Activated T-cell treated with anti-CD3 and anti-CD28 coated beads for 1 hour (primary cell): ENCODE measurements around the gene CROCC.
A peak's percentile ranks its signal among the peaks of the same experiment; 100 is the strongest.

Experiments
- DNase-seq: peaks from one replicate; pipeline ENCODE4 v3.0.0-alpha.2; 2020; ENCODE audit warnings: low read depth

Gene CROCC

DNA sequence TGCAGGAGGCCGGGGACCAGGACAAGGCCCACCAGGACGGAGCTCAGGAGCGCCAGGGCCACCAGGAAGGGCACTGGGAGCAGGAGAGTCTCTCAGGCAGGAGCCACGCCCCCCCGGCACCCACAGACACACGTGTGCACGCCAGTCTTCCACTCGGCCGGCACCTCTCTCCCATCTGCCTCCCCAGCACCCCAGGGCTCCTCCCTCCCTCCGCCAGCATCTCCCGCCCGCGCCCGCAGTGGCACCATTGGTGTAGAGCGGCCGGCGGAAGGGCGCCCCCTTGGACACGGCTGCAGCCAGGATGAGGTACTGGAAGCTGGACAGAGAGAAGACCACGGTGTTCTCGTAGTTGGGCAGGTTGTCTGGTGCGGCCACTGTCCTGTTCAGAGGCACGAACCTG, 64.8 kb downstream of the CROCC start:
- DNase-seq, result no peak

DNA sequence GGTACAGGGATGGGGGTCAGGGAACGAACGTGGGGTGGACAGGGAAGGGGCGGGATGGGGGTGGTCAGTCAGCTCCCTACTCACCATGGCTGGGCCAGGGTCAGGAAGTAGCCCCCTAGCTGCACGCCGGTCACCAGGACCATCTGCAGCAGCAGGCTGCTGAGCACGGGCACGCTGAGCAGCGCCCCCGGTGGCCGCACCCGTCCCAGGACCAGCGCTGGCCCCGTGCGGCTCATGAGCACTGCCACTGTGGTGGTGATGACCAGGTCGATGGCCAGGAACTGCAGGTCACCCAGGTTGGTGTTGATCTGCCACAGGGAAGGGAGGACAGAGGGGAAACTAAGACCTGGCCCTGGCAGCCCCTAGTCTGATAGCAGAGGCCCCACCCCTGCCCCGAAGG, 65.2 kb downstream of the CROCC start:
- no peak for DNase-seq

DNA sequence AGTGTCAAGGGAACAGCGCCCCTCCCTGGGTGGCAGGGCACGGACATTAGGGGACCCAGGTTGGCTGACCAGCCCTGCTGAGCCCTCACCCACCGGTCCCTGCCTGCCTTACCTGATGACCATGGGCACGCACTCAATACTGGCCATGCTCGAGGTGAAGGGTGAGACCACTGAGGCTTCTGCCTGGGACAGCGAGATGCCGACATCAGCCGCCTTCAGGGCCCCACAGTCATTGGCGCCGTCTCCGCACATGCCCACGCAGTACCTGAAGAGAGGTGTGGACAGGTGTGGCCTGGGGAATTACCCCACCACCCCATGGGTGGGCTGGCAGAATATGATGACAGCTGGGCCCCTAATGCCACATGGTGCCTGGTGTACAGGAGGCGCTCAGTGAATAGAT, 66.5 kb downstream of the CROCC start:
- no peak for DNase-seq

DNA sequence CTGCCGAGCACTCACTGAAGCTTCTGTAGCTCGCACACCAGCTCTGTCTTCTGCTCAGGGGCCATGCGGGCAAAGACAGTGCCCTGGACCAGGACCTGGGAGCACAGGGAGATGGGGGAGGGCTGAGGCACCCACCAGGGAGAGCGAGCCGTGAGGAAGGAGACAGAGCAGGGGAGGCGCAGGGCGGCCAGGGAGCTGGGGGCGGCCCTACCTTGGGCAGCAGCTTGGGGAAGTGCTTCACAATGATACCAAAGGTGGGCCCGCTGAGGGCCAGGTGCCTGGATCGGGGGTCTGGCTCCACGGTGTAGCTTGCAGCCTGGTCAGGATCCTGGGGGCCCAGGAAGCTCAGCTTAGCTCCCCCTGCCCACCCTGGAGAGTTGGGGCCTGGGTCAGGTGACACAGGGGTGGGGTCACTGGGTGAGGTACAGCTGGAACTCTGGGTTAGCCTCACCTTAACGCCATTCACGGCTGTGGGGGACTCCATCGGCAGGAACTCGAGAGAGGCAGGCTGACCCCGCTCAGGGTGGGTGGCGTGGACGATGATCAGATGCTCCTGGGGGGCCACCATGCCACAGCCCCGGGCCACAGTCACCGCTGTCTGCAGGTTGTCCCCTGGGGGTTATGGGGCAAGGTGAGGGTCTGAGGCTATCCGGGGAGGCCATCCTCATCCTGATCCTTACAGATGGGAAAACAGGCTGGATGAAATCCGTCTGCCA, 68.1 kb downstream of the CROCC start:
- no peak for DNase-seq

DNA sequence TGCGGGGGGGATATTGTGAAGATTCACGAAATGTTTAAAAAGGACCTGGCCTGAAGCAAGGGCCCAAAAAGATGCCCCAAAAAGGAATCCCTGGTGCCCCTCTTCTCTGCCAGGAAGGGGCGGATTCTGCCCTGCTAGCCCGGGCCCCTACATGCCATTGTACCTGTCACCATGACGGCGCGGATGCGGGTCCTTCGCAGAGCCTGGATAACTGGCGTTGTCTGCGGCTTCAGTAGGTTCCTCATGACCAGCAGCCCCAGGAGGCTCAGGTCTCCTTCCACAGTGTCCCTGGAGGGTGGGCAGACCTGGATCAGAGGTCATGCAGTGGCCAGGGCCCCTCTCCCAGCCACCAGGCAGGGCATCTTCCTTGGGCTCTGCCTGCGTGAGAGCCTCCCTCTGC, 69.8 kb downstream of the CROCC start:
- no peak for DNase-seq

DNA sequence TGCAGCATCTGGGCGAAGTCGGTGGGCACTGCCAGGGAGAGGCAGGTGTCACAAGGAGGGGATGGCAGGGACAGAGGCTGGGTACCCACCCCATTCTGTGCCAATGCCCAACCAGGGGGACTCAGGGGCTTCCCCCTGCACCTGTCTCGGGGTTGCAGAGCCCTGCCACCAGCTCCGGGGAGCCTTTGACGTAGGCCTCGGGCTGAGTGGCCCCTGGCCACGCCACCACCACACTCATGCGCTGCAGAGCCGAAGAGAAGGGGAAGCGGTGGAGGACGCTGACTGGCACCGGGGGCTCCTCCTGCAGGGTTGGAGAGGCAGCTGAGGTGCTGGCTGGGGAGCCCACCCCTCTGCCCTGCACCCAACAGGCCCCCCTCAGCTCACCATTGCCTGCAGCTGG, 70.4 kb downstream of the CROCC start:
- DNase-seq, result no peak

DNA sequence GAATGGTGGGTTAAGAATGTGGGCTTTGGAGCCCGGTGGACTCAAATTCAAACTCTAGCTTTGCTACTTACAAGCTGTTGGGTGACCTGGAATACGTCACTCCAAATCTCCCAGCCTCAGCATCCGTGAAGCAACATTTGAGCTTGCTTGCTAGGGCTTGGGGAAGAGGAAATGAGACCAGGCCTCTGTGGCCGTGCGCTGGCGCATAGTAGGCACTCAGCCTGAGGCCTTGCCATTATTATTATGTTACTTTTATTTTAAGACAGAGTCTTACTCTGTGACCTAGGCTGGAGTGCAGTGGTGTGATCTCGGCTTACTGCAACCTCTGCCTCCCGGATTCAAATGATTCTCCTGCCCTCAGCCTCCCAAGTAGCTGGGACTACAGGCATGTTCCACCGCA, 70.9 kb downstream of the CROCC start:
- DNase-seq, result no peak

DNA sequence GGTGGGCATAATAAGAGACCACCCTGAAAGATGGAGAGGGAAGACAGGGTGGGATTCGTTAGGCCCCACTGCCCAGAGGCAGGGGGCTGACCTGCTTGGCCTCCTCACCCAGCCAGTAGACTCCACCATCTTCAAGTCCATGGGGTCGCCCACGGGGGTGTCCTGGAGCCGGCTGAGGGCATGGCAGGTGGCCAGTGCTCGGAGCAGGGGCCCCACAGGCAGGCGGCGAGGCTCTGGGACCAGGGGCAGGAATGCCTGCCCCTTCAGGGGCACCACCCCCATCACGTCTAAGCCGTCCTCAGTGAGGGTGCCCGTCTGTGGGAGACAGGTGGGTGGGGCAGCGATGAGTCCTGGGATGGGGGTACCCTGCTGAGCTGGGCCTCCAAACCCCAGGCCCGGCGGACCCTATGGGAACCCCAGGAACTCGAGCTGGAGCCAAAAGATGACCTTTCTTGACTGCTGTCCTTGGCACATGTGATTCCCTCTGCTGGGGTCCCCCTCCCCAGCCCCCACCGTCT, 71.8 kb downstream of the CROCC start:
- DNase-seq, result no peak

DNA sequence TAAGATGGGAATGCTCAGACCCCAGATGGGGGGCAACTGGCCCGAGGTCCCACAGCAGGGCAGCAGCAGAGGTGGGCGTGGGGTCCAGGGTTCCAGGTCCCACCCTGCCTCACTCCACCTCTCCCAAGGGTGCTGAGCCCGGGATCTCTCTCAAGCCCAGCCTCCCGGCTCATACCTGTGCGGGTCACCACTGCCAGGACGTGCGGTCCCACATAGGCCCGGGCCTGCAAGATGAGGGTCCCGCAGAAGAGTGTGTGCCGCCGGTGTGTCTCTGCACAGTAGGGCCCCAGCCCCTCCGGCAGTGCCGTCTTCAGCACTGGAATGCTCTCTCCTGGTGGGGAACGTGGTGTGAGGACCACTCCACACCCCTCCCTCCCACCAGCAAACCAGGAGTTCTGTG, 75.1 kb downstream of the CROCC start:
- DNase-seq, result no peak

DNA sequence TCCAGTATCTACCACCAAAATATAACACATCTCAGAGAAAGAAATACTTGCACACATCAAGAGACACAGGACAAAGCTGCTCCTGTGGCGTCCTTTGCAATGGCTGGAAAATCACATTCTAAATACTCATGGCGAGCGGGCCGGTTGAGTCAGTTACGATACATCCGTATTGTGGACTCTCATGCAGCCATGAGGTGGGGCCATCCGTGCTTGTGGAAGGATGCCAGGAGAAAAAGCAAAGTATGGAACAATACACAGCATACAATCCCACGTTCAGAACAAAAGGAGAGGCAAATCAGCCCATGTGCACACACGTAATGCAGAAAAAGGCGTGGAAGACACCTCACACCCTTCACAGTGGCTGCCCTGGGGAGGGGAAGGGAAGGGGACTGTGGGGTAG, 76.9 kb downstream of the CROCC start:
- DNase-seq, result no peak

DNA sequence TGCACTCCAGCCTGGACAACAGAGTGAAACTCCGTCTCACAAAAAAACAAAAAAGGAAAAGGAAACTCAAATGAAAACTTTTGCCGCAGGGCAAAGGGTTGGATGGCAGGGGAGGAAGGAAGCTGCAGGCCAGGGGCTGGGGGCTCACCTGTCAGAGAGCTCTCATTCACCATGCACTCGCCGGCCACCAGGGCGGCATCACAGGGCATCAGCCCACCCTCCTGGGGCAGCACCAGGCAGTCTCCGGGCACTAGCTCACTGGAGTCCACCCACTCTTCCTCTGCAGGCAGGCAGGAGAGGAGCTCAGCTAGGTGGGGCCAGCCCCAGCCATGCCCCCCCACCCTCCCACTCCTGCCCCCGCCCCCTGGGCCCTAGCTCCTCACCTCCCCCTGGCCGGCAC, 78.1 kb downstream of the CROCC start:
- DNase-seq, result no peak

DNA sequence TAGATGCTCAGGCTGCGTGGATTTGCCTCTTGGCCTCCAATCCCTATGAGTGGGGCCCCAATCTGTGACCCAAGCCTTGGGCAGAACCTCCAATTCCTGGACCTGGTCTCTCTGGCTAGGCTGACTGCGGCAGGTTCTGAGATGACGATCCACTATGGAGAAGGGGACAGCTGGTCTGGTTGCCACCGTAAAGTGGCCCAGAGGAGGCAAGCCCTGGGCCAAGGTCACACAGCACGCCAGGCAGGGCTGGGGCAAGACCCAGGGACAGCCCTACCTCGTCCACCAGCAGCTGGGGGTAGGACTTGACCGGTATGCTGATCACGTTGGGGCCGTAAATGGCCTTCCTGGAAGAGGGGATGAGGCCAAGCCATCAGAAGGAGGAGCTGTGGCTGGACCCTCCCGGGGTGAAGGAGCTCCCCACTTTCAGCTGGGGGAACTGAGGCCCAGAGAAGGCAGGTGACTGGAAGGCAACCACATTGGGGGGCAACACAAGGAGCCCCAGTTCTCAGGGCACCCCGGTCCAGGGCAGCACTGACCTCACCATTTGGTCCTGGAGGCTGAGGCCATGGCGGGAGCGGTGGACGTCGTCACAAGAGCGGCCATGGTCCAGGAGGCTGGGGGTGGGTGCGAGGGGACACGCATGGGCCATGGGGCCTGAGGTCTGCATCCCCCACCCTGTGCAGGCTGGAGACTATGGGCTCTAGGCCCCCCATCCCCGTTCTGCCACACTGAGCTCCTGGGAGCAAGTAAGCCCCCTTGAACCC, 80.2 kb downstream of the CROCC start:
- no peak for DNase-seq

DNA sequence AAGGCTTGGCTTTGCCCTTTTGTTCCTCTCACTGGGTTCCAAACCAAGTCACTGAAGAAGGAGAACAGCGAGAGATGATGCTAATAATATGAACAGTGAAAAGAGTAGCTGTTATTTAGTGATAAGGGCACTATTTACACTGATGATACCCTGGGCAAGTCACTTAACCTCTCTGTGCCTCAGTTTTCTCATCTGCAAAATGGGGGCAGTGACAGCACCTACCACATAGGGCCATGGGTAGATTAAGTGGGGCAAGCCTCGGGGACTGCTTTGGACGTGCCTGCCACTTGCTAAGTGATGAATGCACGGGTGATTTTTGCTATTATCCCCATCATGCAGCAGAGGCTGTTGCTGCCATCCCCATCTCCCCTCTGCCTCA, 80.8 kb downstream of the CROCC start:
- no peak for DNase-seq

DNA sequence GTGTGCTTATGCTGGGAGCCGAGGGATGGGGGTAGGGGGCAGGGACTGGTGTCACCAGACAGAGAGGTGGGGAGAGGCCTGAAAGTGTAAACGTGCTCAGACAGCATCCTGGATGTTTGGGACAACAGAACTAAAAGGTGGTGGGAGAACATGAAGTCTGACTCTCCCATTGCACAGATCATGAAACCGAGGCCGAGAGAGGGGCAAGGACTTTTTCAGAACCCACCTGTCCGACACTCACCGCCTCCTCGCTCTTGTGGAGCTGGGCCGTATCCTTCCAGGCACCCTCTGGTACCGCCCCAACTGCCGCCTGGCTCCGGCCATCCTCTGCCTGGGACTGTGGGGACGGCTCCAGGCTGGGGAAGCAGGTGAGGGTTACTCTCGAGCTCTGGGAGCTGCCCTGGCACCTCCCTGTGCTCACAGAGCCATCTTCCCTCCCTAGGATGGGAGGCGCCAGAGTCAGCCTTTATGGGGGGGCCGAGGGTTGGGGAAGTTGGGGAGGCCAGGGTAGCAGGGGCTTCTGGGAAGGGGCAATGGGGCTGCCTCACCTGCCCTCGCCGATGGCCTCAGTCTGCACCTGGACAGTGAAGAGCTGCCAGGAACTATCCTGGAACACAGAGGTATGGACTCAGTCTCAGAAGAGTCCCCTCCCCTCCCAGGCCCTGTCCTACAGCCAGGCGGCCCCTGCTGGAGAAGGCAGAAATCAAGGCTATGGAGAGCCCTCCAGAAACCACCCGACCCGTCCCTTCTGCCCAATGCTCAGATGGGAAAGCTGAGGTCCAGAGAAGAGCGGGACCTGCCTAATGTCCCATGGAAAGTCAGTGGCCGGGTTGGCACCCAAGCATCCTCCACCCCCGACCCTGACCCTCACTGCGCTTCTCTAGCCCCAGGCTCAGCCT, 83.0 kb downstream of the CROCC start:
- DNase-seq, result no peak

DNA sequence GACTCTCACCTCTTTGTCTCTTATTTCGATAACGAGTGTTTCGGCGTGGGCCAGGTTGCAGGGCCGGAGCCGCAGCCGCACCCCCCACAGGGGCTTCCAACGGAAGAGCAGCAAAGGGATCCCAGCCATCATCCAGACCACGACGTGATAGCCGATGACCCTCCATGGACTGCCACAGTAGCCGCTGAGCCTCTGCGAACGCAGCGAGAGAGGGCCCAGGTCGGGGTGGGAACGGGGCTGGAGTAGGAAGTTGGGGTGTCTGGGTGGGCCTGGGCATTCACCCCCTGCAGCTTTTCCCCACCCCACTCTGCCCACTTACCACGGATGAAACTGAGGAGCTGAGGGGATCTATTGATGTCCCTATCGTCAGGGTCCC, 83.6 kb downstream of the CROCC start:
- DNase-seq, result no peak

DNA sequence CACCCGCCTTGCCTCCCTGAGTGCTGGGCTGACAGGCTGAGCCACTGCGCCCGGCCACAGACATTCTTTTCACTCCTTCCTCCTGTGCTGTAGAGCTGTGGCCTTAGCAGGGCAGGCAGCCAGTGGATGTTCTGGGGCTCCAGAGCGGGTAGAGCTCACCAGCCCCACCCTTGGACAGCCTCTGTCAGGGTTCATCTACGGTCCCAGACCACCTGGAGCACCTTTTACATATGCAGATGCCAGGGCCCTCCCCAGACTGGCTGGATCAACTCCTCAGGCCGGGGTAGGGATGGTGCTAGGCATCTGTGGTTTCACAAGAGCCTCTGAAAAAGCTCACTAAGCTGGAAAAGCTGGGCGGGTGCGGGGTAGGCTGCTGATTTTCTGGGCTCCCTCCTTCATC, 85.4 kb downstream of the CROCC start:
- DNase-seq, result no peak

DNA sequence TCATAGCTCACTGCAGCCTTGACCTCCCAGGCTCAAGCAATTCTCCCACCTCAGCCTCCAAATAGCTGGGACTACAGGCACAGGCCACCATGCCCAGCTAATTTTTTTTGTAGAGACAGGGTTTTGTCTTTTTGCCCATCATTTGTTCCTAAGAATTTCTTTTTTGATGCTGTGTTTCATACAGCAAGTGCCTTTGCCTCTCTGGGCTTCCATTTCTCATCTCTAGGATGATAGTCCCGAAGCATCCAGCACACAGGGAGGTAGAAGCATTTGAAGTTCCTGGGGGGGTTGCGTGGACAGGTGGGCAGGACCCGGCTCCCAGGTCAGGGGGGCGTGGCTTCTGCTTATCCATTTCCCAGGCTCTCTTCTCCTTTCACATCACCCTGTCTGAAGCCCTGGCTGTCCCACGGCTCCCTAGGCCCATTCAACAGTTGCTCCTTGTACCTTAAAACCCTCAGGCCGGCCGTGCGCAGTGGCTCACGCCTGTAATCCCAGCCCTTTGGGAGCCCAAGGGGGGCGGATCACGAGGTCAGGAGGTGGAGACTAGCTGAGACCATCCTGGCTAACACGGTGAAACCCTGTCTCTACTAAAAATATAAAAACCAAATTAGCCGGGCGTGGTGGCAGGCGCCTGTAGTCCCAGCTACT, 86.6 kb downstream of the CROCC start:
- DNase-seq, result no peak

DNA sequence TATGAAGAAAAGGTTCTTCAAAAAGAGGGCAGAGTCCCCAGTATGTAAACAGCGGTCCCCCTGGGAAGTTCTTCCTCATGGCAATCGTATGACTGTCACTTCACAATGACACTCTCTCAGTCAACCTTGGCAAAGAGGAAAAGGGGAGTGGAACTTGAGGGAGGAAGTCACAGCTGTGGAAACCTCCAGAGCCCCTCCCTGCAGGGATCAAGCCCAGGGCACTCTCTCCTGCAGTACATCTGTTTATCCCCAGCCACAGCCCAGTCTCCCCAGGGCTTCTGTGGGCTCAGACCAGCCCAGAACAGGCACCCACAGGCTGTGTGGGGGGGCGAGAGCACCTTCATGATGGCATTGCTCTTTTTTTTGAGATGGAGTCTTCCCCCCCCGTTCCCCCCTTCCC, 88.0 kb downstream of the CROCC start:
- DNase-seq, result no peak

DNA sequence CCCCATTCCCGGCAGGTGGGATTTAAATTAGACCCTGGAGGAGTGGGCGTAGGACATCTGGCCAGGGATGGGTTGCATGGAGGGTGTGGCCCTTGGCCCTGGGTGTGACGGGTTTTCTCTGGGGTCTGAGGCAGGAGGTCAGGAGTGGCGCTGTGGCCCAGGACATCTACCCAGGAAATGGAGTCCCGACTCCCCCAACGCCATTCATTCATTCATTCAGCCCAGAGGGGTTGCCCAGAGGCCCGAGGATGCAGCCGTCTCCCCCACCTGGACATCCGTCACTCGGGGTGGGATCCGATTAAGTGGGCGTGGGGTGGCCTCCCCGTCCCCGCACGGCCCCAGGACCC, 89.3 kb downstream of the CROCC start:
- no peak for DNase-seq

DNA sequence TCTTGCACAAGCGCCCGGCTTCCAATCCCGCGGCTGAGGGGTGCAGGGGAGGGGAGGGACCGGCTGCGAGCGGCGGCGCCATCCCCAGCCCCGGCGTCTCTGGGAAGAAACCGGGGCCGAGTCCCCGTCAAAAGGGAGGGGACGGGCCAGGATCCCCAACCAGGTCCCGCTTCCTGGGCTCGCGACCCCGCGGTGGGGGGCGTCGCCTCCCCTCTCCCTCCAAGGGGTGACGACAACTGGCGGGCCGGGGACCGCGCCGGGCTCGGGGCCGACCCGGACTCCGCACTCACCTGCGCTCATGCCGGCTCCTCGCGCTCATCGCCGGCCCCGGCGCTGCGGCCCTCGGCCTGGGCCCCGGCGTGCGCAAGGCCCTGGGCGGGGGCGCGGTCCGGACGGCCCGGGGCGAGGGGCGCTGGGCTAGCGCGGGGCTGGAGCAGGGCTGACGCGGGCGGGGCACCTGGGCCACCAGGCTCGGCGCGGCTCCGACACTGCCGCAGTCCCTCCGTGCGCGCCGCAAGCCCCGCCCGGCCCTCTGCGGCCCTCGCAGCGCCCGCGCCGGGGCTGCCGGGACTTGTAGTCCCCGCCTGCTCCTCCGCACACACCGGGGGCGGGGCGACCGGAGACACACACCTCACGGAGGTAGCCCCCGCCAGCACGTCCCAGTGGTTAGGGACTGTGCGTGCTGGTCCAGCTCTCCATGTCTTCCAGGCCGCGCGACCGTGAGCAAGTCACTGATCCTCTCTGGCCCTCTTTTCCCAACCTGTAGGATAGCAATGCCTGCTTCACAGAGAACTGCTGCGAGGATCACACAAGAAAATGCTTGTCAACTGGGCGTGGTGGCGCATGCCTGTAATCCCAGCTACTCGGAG, 89.9 kb downstream of the CROCC start, which contains the start of gene ATP13A2:
Gene ATP13A2, minus strand, starts transcription at position 490 of the 869 bp plus-strand sequence. Its CDS starts 190 bp downstream, at position 300.
- peak; percentile 74 for DNase-seq
